Heart left ventricle (tissue), 16 donors: ENCODE measurements around the gene SRCIN1. TPM values are rescaled to one million over a fixed set of nuclear protein-coding genes. Genes with fewer than 3 reads are reported as not detected.
A peak's percentile ranks its signal among the peaks of the same experiment; 100 is the strongest.

Experiments used
- ATAC-seq, 4 donors: fragments of 200-7000 bp; cut with Tn5 transposase; one replicate each; pipeline ENCODE4 v1.9.1; 2020 to 2022; ENCODE audit warnings: moderate library complexity in 4 of 4, mild to moderate bottlenecking in 3 of 4, moderate number of reproducible peaks in 1 of 4
- DNase-seq, 5 donors: peaks; one replicate each; pipeline ENCODE4 v3.0.0-alpha.2; 2020
- H3K27ac ChIP-seq, 12 donors: fragments of 200-600 bp; sonication (generic) in 4 of 12; one replicate each; pipeline versions ENCODE4 v1.5.0 to v1.8.0; 2016 to 2022; ENCODE audit warnings: mild to moderate bottlenecking in 2 of 12
- H3K27me3 ChIP-seq, 9 donors: fragments of 200-600 bp; sonication (generic) in 2 of 9; one replicate each; pipeline versions ENCODE4 v1.5.1 to v1.8.0; 2016 to 2022; ENCODE audit warnings: mild to moderate bottlenecking in 3 of 9
- H3K36me3 ChIP-seq, 9 donors: fragments of 200-600 bp; sonication (generic) in 2 of 9; one replicate each; pipeline versions ENCODE4 v1.5.0 to v1.8.0; 2018 to 2022; ENCODE audit warnings: mild to moderate bottlenecking in 2 of 9
- H3K4me1 ChIP-seq, 12 donors: fragments of 200-600 bp; sonication (generic) in 4 of 12; one replicate each; pipeline versions ENCODE4 v1.5.0 to v1.8.0; 2016 to 2022; ENCODE audit warnings: mild to moderate bottlenecking in 3 of 12
- H3K4me3 ChIP-seq, 12 donors: fragments of 200-600 bp; sonication (generic) in 4 of 12; one replicate each; pipeline versions ENCODE4 v1.5.0 to v1.8.0; 2017 to 2022; ENCODE audit warnings: mild to moderate bottlenecking in 9 of 12, moderate library complexity in 4 of 12
- H3K9me3 ChIP-seq, 12 donors: fragments of 200-600 bp; sonication (generic) in 4 of 12; one replicate each; pipeline versions ENCODE4 v1.5.0 to v1.8.0; 2016 to 2022; ENCODE audit warnings: mild to moderate bottlenecking in 1 of 12
- POLR2A ChIP-seq, 2 donors: fragments of 450-650 bp; IDR thresholded peaks; one replicate each; pipeline ENCODE4 v1.6.1; 2017; ENCODE audit warnings: antibody characterized with exemption in 2 of 2, mild to moderate bottlenecking in 2 of 2, moderate library complexity in 2 of 2
- WGBS, 4 donors: extraction: QIAGEN DNeasy Blood & Tissue Kit in 2 of 4; methylation state at CpG; one replicate each; pipeline versions ENCODE4 v1.1.5 to v1.1.7; 2013 to 2018; 5-methylcytosine and 5-hydroxymethylcytosine counted together
- intact Hi-C, 10 donors: fragments of 100-400 bp; cut with DNase I; formaldehyde crosslinking; loops; one replicate each; pipeline versions ENCODE4 v1.11.1 to v1.14.2; 2022
- polyA plus RNA-seq, 2 donors: library from polyadenylated mRNA; stranded (reverse); fragments of 200-250 nt; gene quantifications; one replicate each; pipeline ENCODE4 v1.2.3, GENCODE V29; 2013
- total RNA-seq, 9 donors: library from RNA; depleted of rRNA in 2 of 9; stranded (reverse); fragments of >200 nt in 2 of 9; fragmentation: NEBNext Ultra II Directional in 3 of 9; extraction: Animal tissue kit (Norgen Biotek cat#: 25700) in 3 of 9; gene quantifications; one replicate each; pipeline versions ENCODE4 v1.1.0 to v1.2.4, GENCODE V29; 2016 to 2023
- TF ChIP-seq, protein P1 (sequence below), 12 donors: fragments of 200-600 bp; sonication (generic) in 4 of 12; IDR thresholded peaks; one replicate each; pipeline versions ENCODE4 v1.5.0 to v1.8.0; 2018 to 2022; ENCODE audit warnings: antibody characterized with exemption in 12 of 12, mild to moderate bottlenecking in 5 of 12
- donor health status: ischemic (EF 13 %, LVEDD 7.1; RV severe dilation, severe dysfunction).
- donor health status: healthy with polysubstance abuse.
- donor health status: DM: no; HTN: yes; CAD: no.
- donor health status: DM: no; HTN: no; CAD: no.
- donor health status: ischemic (EF 25% LVEDD 6.9; RV normal size, moderate dysfunction).
- donor health status: ischemic (EF 25% LVEDD 5.7; RV mildly dilated, moderate dysfunction).
- donor health status: healthy.
- donor health status: DM: yes; HTN: yes; CAD: no.
- donor health status: ischemic (EF 35%, LVEDD 5.7; RV mildly dilated, moderate dysfunction).
- donor health status: nonischemic (EF 11% LVEDD 7.7; RV severe dilation, severe dysfunction).
- donor health status: DM: yes; HTN: yes; CAD: no.
- donor health status: PGD.
- donor health status: ischemic (EF 29% LVEDD 5.4; RV normal size, mild dysfunction).
- donor health status: nonischemic (EF 23%, LVEDD 6.1; RV moderate dilation, normal function).

SRCIN1 gene
- total and polyA plus RNA-seq, 11 donors = 0.19 to 1.7 (median 0.95) TPM

- Histone ChIP-seq H3K27me3 (peaks cover 15 to 100% (median 50%) of the 10 kb centered on the region in 9 donors), H3K4me3 (peak overlapping the region in 8 of 12 donors; percentile 19 to 47 (median 31)), H3K4me1 (peaks cover 0 to 13% (median 1%) of the 10 kb centered on the region in 12 donors), H3K9me3 (no peaks in the 10 kb centered on the region), H3K36me3 (no peaks in the 10 kb centered on the region), H3K27ac (no peak overlapping the region)
- TF ChIP-seq, protein P1, sequence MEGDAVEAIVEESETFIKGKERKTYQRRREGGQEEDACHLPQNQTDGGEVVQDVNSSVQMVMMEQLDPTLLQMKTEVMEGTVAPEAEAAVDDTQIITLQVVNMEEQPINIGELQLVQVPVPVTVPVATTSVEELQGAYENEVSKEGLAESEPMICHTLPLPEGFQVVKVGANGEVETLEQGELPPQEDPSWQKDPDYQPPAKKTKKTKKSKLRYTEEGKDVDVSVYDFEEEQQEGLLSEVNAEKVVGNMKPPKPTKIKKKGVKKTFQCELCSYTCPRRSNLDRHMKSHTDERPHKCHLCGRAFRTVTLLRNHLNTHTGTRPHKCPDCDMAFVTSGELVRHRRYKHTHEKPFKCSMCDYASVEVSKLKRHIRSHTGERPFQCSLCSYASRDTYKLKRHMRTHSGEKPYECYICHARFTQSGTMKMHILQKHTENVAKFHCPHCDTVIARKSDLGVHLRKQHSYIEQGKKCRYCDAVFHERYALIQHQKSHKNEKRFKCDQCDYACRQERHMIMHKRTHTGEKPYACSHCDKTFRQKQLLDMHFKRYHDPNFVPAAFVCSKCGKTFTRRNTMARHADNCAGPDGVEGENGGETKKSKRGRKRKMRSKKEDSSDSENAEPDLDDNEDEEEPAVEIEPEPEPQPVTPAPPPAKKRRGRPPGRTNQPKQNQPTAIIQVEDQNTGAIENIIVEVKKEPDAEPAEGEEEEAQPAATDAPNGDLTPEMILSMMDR (IDR thresholded peaks at IDR 0.05) = no peak
- no peak for TF ChIP-seq POLR2A (IDR thresholded peaks at IDR 0.05)
- intact Hi-C loops = no loop called here
- ATAC-seq (peak in 1 of 4 donors; percentile 36), DNase-seq (no peak)
- WGBS, 4 donors = 2 to 26% (median 4%) methylated on average over 3 to 61 of the region's 61 CpGs
Measured at GRCh38 chr17:38572669-38573365, 32.9 kb downstream of the SRCIN1 start.

DNA sequence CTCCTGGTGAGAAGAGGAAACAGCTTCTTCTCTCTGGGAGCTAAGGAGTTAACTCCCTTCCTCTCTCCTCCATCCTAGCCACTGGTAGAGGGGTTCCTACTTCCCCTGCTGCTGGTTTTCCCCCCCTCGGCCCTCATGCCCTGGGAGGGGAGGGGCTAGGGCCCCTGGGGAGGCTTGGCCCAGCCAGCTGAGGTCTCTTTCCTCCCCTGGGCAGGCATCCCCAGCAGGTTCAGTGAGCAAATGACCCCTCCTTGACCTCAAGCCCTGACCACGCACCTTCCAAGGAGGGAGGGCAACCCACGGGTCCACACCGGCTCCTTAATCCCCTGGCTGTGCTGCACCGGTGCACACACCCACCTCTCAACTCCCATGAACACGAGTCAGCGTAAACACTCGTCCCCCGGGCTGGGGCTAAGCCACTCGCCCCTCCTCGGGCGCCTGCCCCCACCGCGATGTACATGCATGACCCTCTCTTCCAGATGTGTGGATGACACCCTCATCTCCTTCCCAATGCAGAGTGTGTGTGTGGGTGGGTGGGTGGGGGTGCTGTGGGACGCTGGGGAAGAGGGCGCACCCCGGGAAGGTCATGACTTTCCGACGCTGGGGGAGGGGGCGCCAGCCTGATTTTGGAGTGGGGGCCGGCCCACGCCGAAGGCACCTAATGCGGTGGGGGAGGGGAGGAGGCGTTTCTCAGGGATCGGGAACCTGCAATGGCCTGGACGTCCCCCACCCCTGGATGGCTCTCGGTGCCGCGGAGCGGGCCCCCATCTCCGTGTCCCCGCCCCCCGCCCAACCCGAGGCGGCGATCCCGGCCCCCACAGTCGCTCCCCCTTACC lies 33.7 kb downstream of the SRCIN1 start:
- Histone ChIP-seq H3K27ac (no peak overlapping the region), H3K4me3 (peak overlapping the region in 7 of 12 donors; percentile 19 to 47 (median 32)), H3K36me3 (no peaks in the 10 kb centered on the region), H3K27me3 (peaks cover 18 to 100% (median 50%) of the 10 kb centered on the region in 9 donors), H3K9me3 (no peaks in the 10 kb centered on the region), H3K4me1 (peaks cover 0 to 13% (median 1%) of the 10 kb centered on the region in 12 donors)
- 8 to 17% (median 13%) methylated on average over 17 to 39 of the region's 39 CpGs for WGBS, 4 donors
- intact Hi-C loops = no loop called here
- no peak for ATAC-seq
- no peak for DNase-seq
- TF ChIP-seq POLR2A (IDR thresholded peaks at IDR 0.05) = no peak
- TF ChIP-seq, protein P1 (IDR thresholded peaks at IDR 0.05) = no peak

GRCh38 chr17:38569701-38570512 lies 35.8 kb downstream of the SRCIN1 start:
- DNase-seq (no peak), ATAC-seq (no peak)
- peaks cover 27 to 100% (median 63%) of the 10 kb centered on the region in 9 donors for H3K27me3 ChIP-seq
- no peak overlapping the region for H3K27ac ChIP-seq
- TF ChIP-seq, protein P1 (IDR thresholded peaks at IDR 0.05) = no peak
- no peak for TF ChIP-seq POLR2A (IDR thresholded peaks at IDR 0.05)
- WGBS, 4 donors = 74 to 78% (median 75%) methylated on average over 21 of the region's 21 CpGs
- no peaks in the 10 kb centered on the region for H3K36me3 ChIP-seq
- H3K4me3 ChIP-seq = no peak overlapping the region
- peaks cover 0 to 13% (median 1%) of the 10 kb centered on the region in 12 donors for H3K4me1 ChIP-seq
- intact Hi-C loops = no loop called here
- H3K9me3 ChIP-seq = no peaks in the 10 kb centered on the region
